K562 (cell line): ENCODE data around the gene C1orf122. TPM values are rescaled to one million over a fixed set of nuclear protein-coding genes. Genes with fewer than 3 reads are reported as not detected.
A peak's percentile ranks its signal among the peaks of the same experiment; 100 is the strongest.

Experiments used
- ATAC-seq: fragments of 200-7000 bp; cut with Tn5 transposase; 3 replicates; pipeline ENCODE4 v1.9.1; 2020; ENCODE audit warnings: moderate library complexity
- BruUV-seq: library from RNA; stranded (reverse); fragments of 400-500 nt; replicated peaks from 2 replicates; lab custom pipeline; 2021; lab: Mats Ljungman, UMichigan
- CTCF ChIA-PET: fragments of 300-600 bp; formaldehyde crosslinking; extraction: SDS; loops from one replicate; lab custom pipeline; 2021; ENCODE audit warnings: low intra/inter-chr PET ratio; lab: Yijun Ruan, JAX
- POLR2A ChIA-PET: fragments of 300-600, 350-650 bp; sonication (Branson Sonifier 250); formaldehyde crosslinking; extraction: SDS; loops from one replicate; lab custom pipeline; 2021; ENCODE audit warnings: antibody characterized with exemption, inconsistent platforms; lab: Yijun Ruan, JAX
- DNase-seq, 4 experiments: peaks; one replicate each; pipeline versions ENCODE4 v3.0.0 to v3.0.0-alpha.2; 2011 to 2018; ENCODE audit warnings: low spot score in 3 of 4, mixed read lengths in 3 of 4; ENCODE audit errors: extremely low read depth in 1 of 4
- FAIRE-seq: peaks from 2 replicates; lab custom pipeline; 2011; peaks lifted over from hg19 to GRCh38; lab: Jason Lieb, UNC
- H2AFZ ChIP-seq: 2 replicates; pipeline ENCODE4 v1.6.0; 2011; ENCODE audit warnings: low read depth, low read length, control low read depth, inconsistent platforms
- H3K27ac ChIP-seq: fragments of 200-600 bp; 3 replicates; pipeline ENCODE4 v1.8.0; 2011; ENCODE audit warnings: low read depth, mild to moderate bottlenecking, control low read depth, inconsistent platforms, low read length, moderate library complexity, mixed read lengths; ENCODE audit errors: extremely low read depth
- H3K27me3 ChIP-seq, 2 experiments: fragments of 300-600 bp in 1 of 2; 2 replicates in 1 of 2; 3 replicates in 1 of 2; pipeline versions ENCODE4 v1.6.0 to v1.8.0; 2011; ENCODE audit warnings: inconsistent platforms in 2 of 2, low read length in 2 of 2, mild to moderate bottlenecking in 1 of 2, mixed read lengths in 1 of 2, moderate library complexity in 1 of 2; ENCODE audit not compliant: control insufficient read depth in 2 of 2, insufficient read depth in 2 of 2
- H3K36me3 ChIP-seq: fragments of 300-600 bp; 3 replicates; pipeline ENCODE4 v1.8.0; 2011; ENCODE audit warnings: mild to moderate bottlenecking, low read length, inconsistent platforms; ENCODE audit not compliant: control insufficient read depth, insufficient read depth
- H3K4me1 ChIP-seq, 2 experiments: fragments of 200-600 bp in 1 of 2; replicated peaks in 1 of 2; 2 replicates in 1 of 2; 3 replicates in 1 of 2; pipeline versions ENCODE4 v1.5.1 to v1.8.0; 2011; ENCODE audit warnings: inconsistent platforms in 2 of 2, low read length in 2 of 2, mild to moderate bottlenecking in 1 of 2, mixed read lengths in 1 of 2, moderate library complexity in 1 of 2; ENCODE audit not compliant: control insufficient read depth in 2 of 2, insufficient read depth in 2 of 2
- H3K4me2 ChIP-seq: 2 replicates; pipeline ENCODE4 v1.6.1; 2011; ENCODE audit warnings: low read length, control low read depth, inconsistent platforms, mixed read lengths; ENCODE audit not compliant: insufficient read depth
- H3K4me3 ChIP-seq: fragments of 200-600 bp; sonication (generic), shearing (Covaris generic); 2 replicates; pipeline ENCODE4 v1.5.1; 2016; ENCODE audit warnings: control low read depth, inconsistent platforms
- H3K79me2 ChIP-seq: fragments of 200-600 bp; 3 replicates; pipeline ENCODE4 v1.8.0; 2011; ENCODE audit warnings: low read length, inconsistent platforms; ENCODE audit not compliant: control insufficient read depth, insufficient read depth
- H3K9ac ChIP-seq, 2 experiments: 2 replicates each; pipeline versions ENCODE4 v1.6.0 to v1.6.1; 2011; ENCODE audit warnings: low read depth in 2 of 2, low read length in 2 of 2, control low read depth in 1 of 2, inconsistent platforms in 1 of 2, mild to moderate bottlenecking in 1 of 2, mixed read lengths in 1 of 2; ENCODE audit not compliant: insufficient read depth in 1 of 2
- H3K9me1 ChIP-seq: one replicate; pipeline ENCODE4 v1.6.0; 2011; ENCODE audit warnings: inconsistent platforms, mild to moderate bottlenecking, low read length, moderate library complexity; ENCODE audit not compliant: control insufficient read depth, insufficient read depth
- H3K9me3 ChIP-seq: replicated peaks from 2 replicates; pipeline ENCODE4 v1.5.1; 2011; ENCODE audit warnings: low read depth, low read length, inconsistent platforms; ENCODE audit not compliant: control insufficient read depth, insufficient read depth
- H4K20me1 ChIP-seq: replicated peaks from 2 replicates; pipeline ENCODE4 v1.6.1; 2011; ENCODE audit warnings: low read length, inconsistent platforms, mixed read lengths; ENCODE audit not compliant: control insufficient read depth, insufficient read depth
- CHD4 ChIP-seq: fragments of 200-600 bp; sonication (generic); IDR thresholded peaks from 3 replicates; pipeline ENCODE4 v1.6.1; 2012; ENCODE audit warnings: low read depth, mild to moderate bottlenecking, mixed read lengths, low read length, inconsistent platforms; ENCODE audit not compliant: insufficient read depth, insufficient replicate concordance, poor library complexity, severe bottlenecking
- ETV6 ChIP-seq, 3 experiments: fragments of 150-350 bp in 1 of 3; sonication (generic) in 1 of 3; formaldehyde crosslinking in 1 of 3; IDR thresholded peaks; 2 replicates each; pipeline versions ENCODE4 v1.6.1 to v1.8.0; 2014 to 2022; ENCODE audit warnings: borderline replicate concordance in 2 of 3, low read depth in 2 of 3, antibody characterized with exemption in 1 of 3, low read length in 1 of 3, mild to moderate bottlenecking in 1 of 3, missing genetic modification reagents in 1 of 3
- FOS ChIP-seq: IDR thresholded peaks from 3 replicates; pipeline ENCODE4 v1.6.1; 2011; ENCODE audit not compliant: insufficient read length; ENCODE audit errors: extremely low read depth
- HDGF ChIP-seq: fragments of 450-650 bp; IDR thresholded peaks from 2 replicates; pipeline ENCODE4 v1.6.1; 2016
- MEF2D ChIP-seq: conservative IDR thresholded peaks from 2 replicates; pipeline ENCODE4 v1.6.1; 2016; ENCODE audit warnings: low read depth, missing genetic modification characterization, missing compliant biosample characterization
- NFE2 ChIP-seq: IDR thresholded peaks from 2 replicates; pipeline ENCODE4 v1.6.1; 2014; ENCODE audit warnings: antibody characterized with exemption, low read depth
- NR1H2 ChIP-seq: sonication (generic); formaldehyde crosslinking; IDR thresholded peaks from 2 replicates; pipeline ENCODE4 v1.4.0; 2020; ENCODE audit warnings: mild to moderate bottlenecking, missing genetic modification reagents
- NR2C1 ChIP-seq, 2 experiments: fragments of 450-650 bp; IDR thresholded peaks; 2 replicates each; pipeline ENCODE4 v1.6.1; 2017; ENCODE audit warnings: mild to moderate bottlenecking in 2 of 2, antibody characterized with exemption in 1 of 2, inconsistent platforms in 1 of 2, missing compliant biosample characterization in 1 of 2, missing genetic modification characterization in 1 of 2
- NRF1 ChIP-seq, 2 experiments: fragments of 450-650 bp; IDR thresholded peaks in 1 of 2; conservative IDR thresholded peaks in 1 of 2; 2 replicates each; pipeline ENCODE4 v1.6.1; 2014; ENCODE audit warnings: mild to moderate bottlenecking in 2 of 2
- RFX7 ChIP-seq: fragments of 250-450 bp; sonication (Bioruptor Pico); IDR thresholded peaks from 2 replicates; pipeline ENCODE4 v1.5.1; 2021; ENCODE audit warnings: mild to moderate bottlenecking
- SAP30 ChIP-seq: fragments of 200-600 bp; sonication (generic); IDR thresholded peaks from 2 replicates; pipeline ENCODE4 v1.6.1; 2012; ENCODE audit warnings: borderline replicate concordance, low read depth, mild to moderate bottlenecking, moderate library complexity, low read length, control low read depth, inconsistent platforms; ENCODE audit not compliant: insufficient read depth, poor library complexity, severe bottlenecking
- TFAP4 ChIP-seq: sonication (generic); formaldehyde crosslinking; IDR thresholded peaks from 2 replicates; pipeline ENCODE4 v1.8.0; 2022; ENCODE audit warnings: missing genetic modification reagents, mild to moderate bottlenecking, moderate library complexity, borderline replicate concordance
- TFE3 ChIP-seq: fragments of 450-650 bp; formaldehyde crosslinking; IDR thresholded peaks from 2 replicates; pipeline ENCODE4 v1.4.0; 2020; ENCODE audit warnings: mild to moderate bottlenecking, mixed read lengths
- THRB ChIP-seq: fragments of 450-650 bp; formaldehyde crosslinking; conservative IDR thresholded peaks from 2 replicates; pipeline ENCODE4 v1.4.0; 2022; ENCODE audit warnings: mild to moderate bottlenecking, missing genetic modification characterization
- TRIM24 ChIP-seq, 2 experiments: fragments of 450-650 bp; IDR thresholded peaks; 2 replicates each; pipeline ENCODE4 v1.6.1; 2016
- TSC22D4 ChIP-seq: fragments of 450-650 bp; IDR thresholded peaks from 2 replicates; pipeline ENCODE4 v1.6.1; 2016; ENCODE audit warnings: missing genetic modification characterization, missing biosample characterization, control low read depth
- ZNF140 ChIP-seq: fragments of 250-450 bp; sonication (Bioruptor Pico); IDR thresholded peaks from 2 replicates; pipeline ENCODE4 v1.8.0; 2021; ENCODE audit warnings: moderate library complexity, mild to moderate bottlenecking, inconsistent platforms
- ZNF24 ChIP-seq: fragments of 450-650 bp; IDR thresholded peaks from 2 replicates; pipeline ENCODE4 v1.6.1; 2016
- WGBS: fragments of 100-300 bp; shearing (Covaris generic); methylation state at CpG from one replicate; pipeline ENCODE4 v1.1.6; 2016; ENCODE audit warnings: low coverage, mixed read lengths; ENCODE audit not compliant: insufficient coverage; ENCODE audit errors: missing lambda C conversion rate; 5-methylcytosine and 5-hydroxymethylcytosine counted together
- in situ Hi-C: fragments of 300-500 bp; cut with MboI; formaldehyde crosslinking; loops from 4 replicates; pipeline ENCODE4 v1.15.0; 2018; ENCODE audit warnings: inconsistent platforms, mixed read lengths
- intact Hi-C: fragments of 100-400 bp; cut with micrococcal nuclease; formaldehyde crosslinking; loops from 2 replicates; pipeline ENCODE4 v1.14.2; 2022
- polyA plus RNA-seq, 8 experiments: library from polyadenylated mRNA; depleted of rRNA in 4 of 8; stranded (reverse) in 5 of 8; unstranded in 3 of 8; fragments of >200 nt; fragmentation: Nextera tagmentation in 2 of 8; fragmentation: Illumina TruSeq in 1 of 8; extraction: Ambion mirVana in 2 of 8; extraction: Trizol in 1 of 8; gene quantifications; 2 replicates each; pipeline versions ENCODE4 v1.2.1 to v1.2.3, GENCODE V29; 2011 to 2014; ENCODE audit warnings: inconsistent platforms in 1 of 8, missing spikeins in 1 of 8
- total RNA-seq, 7 experiments: library from RNA; depleted of rRNA in 6 of 7; stranded (reverse); fragments of >200 nt in 6 of 7; fragmentation: Illumina TruSeq in 2 of 7; extraction: Trizol in 2 of 7; gene quantifications; 2 replicates each; pipeline versions ENCODE4 v1.2.1 to v1.2.3, GENCODE V29; 2011 to 2021; ENCODE audit warnings: low replicate concordance in 1 of 7

C1orf122 gene
- total and polyA plus RNA-seq, 9 of the 15 experiments (the other 6 are each of a cell fraction or from before 2014, with no cell fraction given), result 3.6 to 70.9 (median 17.3) TPM

GRCh38 chr1:37845049-37845646 is 37.6 kb downstream of the C1orf122 start:
- intact Hi-C loops (no loop called here), in situ Hi-C loops (no loop called here)
- ATAC-seq (0 out of 3 replicates have a peak, but pooled peaks have one; percentile 15), DNase-seq (no peak), FAIRE-seq (peak; percentile 15)
- Histone ChIP-seq H3K4me2 (no peak overlapping the region), H3K4me3 (no peak overlapping the region), H3K27me3 (no peaks in the 10 kb centered on the region), H4K20me1 (no peaks in the 10 kb centered on the region), H3K9me1 (no peaks in the 10 kb centered on the region), H3K36me3 (peaks cover 40% of the 10 kb centered on the region), H2AFZ (no peak overlapping the region), H3K4me1 (peaks cover 0 to 20% of the 10 kb centered on the region in 2 experiments; a peak in 2 of 5 replicates), H3K9ac (no peak overlapping the region), H3K9me3 (no peaks in the 10 kb centered on the region), H3K27ac (no peak overlapping the region), H3K79me2 (peaks cover 37% of the 10 kb centered on the region)
- WGBS, result 76% methylated on average over 5 of the region's 5 CpGs
- no TSS peak for BruUV-seq
- ChIA-PET CTCF (no interaction called here), POLR2A (interaction anchor here (0.8 to 2.8 kb wide), 3 partner anchors 11 to 181 kb away, joined by 3 to 8 read pairs (median 3); partner anchors contain the start of gene MTF1)
- no peak for TF ChIP-seq TSC22D4 (tag)
- no peak for TF ChIP-seq ZNF140 (CRISPR knock-in tag)
- TF ChIP-seq THRB (CRISPR knock-in tag), result no peak
- TF ChIP-seq ZNF24, result no peak
- TF ChIP-seq ETV6 (IDR thresholded peaks at IDR 0.05; ENCODE audit: borderline replicate concordance in 1 of 2, low read depth in 2 of 2, low read length in 1 of 2), result no peak
- no peak for TF ChIP-seq ETV6 (CRISPR knock-in tag; IDR thresholded peaks at IDR 0.05; ENCODE audit: borderline replicate concordance)
- peak; percentile 74 for TF ChIP-seq NFE2
- peak in 1 of 2 experiments; percentile 53; a peak in 1 of 4 replicates for TF ChIP-seq TRIM24 (IDR thresholded peaks at IDR 0.05)
- TF ChIP-seq TFAP4 (CRISPR knock-in tag), result no peak
- no peak for TF ChIP-seq NR2C1 (IDR thresholded peaks at IDR 0.05)
- TF ChIP-seq NR2C1 (tag; IDR thresholded peaks at IDR 0.05), result 0 out of 2 replicates have a peak, but pooled peaks have one; percentile 58
- TF ChIP-seq NR1H2, result no peak
- TF ChIP-seq MEF2D (tag), result 0 out of 2 replicates have a peak, but pooled peaks have one; percentile 15
- TF ChIP-seq HDGF, result no peak
- no peak for TF ChIP-seq FOS
- no peak for TF ChIP-seq NRF1 (conservative IDR thresholded peaks at IDR 0.05 in 1 of 2, IDR thresholded peaks at IDR 0.05 in 1 of 2)
- no peak for TF ChIP-seq RFX7 (CRISPR knock-in tag)
- TF ChIP-seq SAP30, result no peak
- TF ChIP-seq TFE3 (CRISPR knock-in tag), result no peak
- no peak for TF ChIP-seq CHD4
